H1 (cell line): ENCODE measurements around the gene MARS1. TPM values are rescaled to one million over a fixed set of nuclear protein-coding genes. Genes with fewer than 3 reads are reported as not detected.

ENCODE experiments used
- CTCF ChIA-PET: fragments of 300-600 bp; sonication (Branson Sonifier 250); formaldehyde crosslinking; loops from one replicate; lab custom pipeline; 2021; ENCODE audit not compliant: partially characterized antibody; lab: Charles Lee
- POLR2A ChIA-PET: fragments of 300-600 bp; sonication (Branson Sonifier 250); formaldehyde crosslinking; loops from one replicate; lab custom pipeline; 2021; ENCODE audit warnings: inconsistent platforms; ENCODE audit not compliant: partially characterized antibody; lab: Charles Lee
- DNase-seq, 2 experiments: peaks; one replicate each; pipeline versions ENCODE4 v3.0.0 to v3.0.0-alpha.2; 2010 to 2022; ENCODE audit warnings: low spot score in 2 of 2, low read depth in 1 of 2, mixed read lengths in 1 of 2
- FAIRE-seq: peaks from 2 replicates; lab custom pipeline; 2011; peaks lifted over from hg19 to GRCh38; lab: Jason Lieb, UNC
- H2AFZ ChIP-seq: 2 replicates; pipeline ENCODE4 v1.8.1; 2012; ENCODE audit warnings: low read length, inconsistent platforms
- H2AK5ac ChIP-seq: 2 replicates; pipeline ENCODE4 v1.6.1; 2013; ENCODE audit warnings: low read depth, low read length
- H2BK120ac ChIP-seq: replicated peaks from 2 replicates; pipeline ENCODE3; 2013; ENCODE audit warnings: low read depth, low read length, inconsistent platforms
- H2BK12ac ChIP-seq: 2 replicates; pipeline ENCODE4 v1.6.1; 2013; ENCODE audit warnings: low read depth, low read length
- H2BK15ac ChIP-seq: 2 replicates; pipeline ENCODE4 v1.6.1; 2013; ENCODE audit warnings: low read length
- H2BK20ac ChIP-seq: 2 replicates; pipeline ENCODE4 v1.6.1; 2013; ENCODE audit warnings: low read length
- H2BK5ac ChIP-seq: 2 replicates; pipeline ENCODE4 v1.6.1; 2013; ENCODE audit warnings: low read depth, low read length
- H3K14ac ChIP-seq: 2 replicates; pipeline ENCODE4 v1.6.1; 2013; ENCODE audit warnings: inconsistent platforms; ENCODE audit not compliant: insufficient read length
- H3K18ac ChIP-seq: 2 replicates; pipeline ENCODE4 v1.6.1; 2013; ENCODE audit warnings: low read length; ENCODE audit errors: extremely low read depth
- H3K23ac ChIP-seq: 2 replicates; pipeline ENCODE4 v1.6.1; 2013; ENCODE audit warnings: inconsistent platforms; ENCODE audit not compliant: insufficient read length
- H3K23me2 ChIP-seq: 2 replicates; pipeline ENCODE4 v1.6.1; 2013; ENCODE audit warnings: low read depth, low read length
- H3K27ac ChIP-seq: 2 replicates; pipeline ENCODE4 v1.6.1; 2011; ENCODE audit warnings: low read depth, low read length, inconsistent platforms
- H3K27me3 ChIP-seq, 4 experiments: replicated peaks in 1 of 4; 1 replicate in 1 of 4; 2 replicates in 3 of 4; pipeline versions ENCODE4 v1.6.1 to v1.8.1; 2011 to 2013; ENCODE audit warnings: low read length in 3 of 4, mild to moderate bottlenecking in 3 of 4, inconsistent platforms in 2 of 4, mixed read lengths in 2 of 4, moderate library complexity in 1 of 4; ENCODE audit not compliant: control insufficient read depth in 3 of 4, insufficient read depth in 3 of 4; ENCODE audit errors: extremely low read depth in 1 of 4
- H3K36me3 ChIP-seq, 4 experiments: 2 replicates each; pipeline versions ENCODE4 v1.6.1 to v1.8.1; 2011 to 2013; ENCODE audit warnings: mild to moderate bottlenecking in 4 of 4, low read length in 3 of 4, moderate library complexity in 2 of 4, control low read depth in 1 of 4, inconsistent platforms in 1 of 4; ENCODE audit not compliant: insufficient read depth in 4 of 4, control insufficient read depth in 2 of 4
- H3K4ac ChIP-seq: replicated peaks from 2 replicates; pipeline ENCODE3; 2013; ENCODE audit warnings: low read length, low read depth, mixed read lengths, inconsistent platforms; ENCODE audit not compliant: insufficient read length
- H3K4me1 ChIP-seq, 4 experiments: replicated peaks in 1 of 4; 1 replicate in 1 of 4; 2 replicates in 3 of 4; pipeline versions ENCODE4 v1.6.1 to v1.8.1; 2011 to 2013; ENCODE audit warnings: low read length in 3 of 4, inconsistent platforms in 2 of 4, mixed read lengths in 1 of 4; ENCODE audit not compliant: insufficient read depth in 4 of 4, control insufficient read depth in 3 of 4
- H3K4me2 ChIP-seq, 2 experiments: 2 replicates each; pipeline versions ENCODE4 v1.6.1 to v1.8.1; 2011 to 2013; ENCODE audit warnings: low read depth in 2 of 2, low read length in 2 of 2, control low read depth in 1 of 2, inconsistent platforms in 1 of 2, mild to moderate bottlenecking in 1 of 2; ENCODE audit not compliant: insufficient read depth in 1 of 2
- H3K4me3 ChIP-seq, 4 experiments: fragments of 200-600, 300-600 bp in 1 of 4; sonication (generic), shearing (Covaris generic), sonication (Bioruptor Twin) in 1 of 4; 2 replicates each; pipeline versions ENCODE4 v1.5.1 to v1.8.1; 2011 to 2016; ENCODE audit warnings: low read length in 4 of 4, low read depth in 3 of 4, control low read depth in 2 of 4, inconsistent platforms in 2 of 4, mild to moderate bottlenecking in 2 of 4, mixed read lengths in 1 of 4, moderate library complexity in 1 of 4; ENCODE audit not compliant: insufficient read depth in 2 of 4; ENCODE audit errors: extremely low read depth in 1 of 4
- H3K56ac ChIP-seq: replicated peaks from 2 replicates; pipeline ENCODE3; 2013; ENCODE audit warnings: low read depth, mild to moderate bottlenecking, mixed read lengths, low read length, inconsistent platforms; ENCODE audit not compliant: insufficient read length
- H3K79me1 ChIP-seq: 2 replicates; pipeline ENCODE4 v1.6.1; 2013; ENCODE audit warnings: low read depth, low read length, control low read depth
- H3K79me2 ChIP-seq, 2 experiments: 2 replicates each; pipeline versions ENCODE4 v1.6.1 to v1.8.1; 2012 to 2013; ENCODE audit warnings: low read length in 2 of 2, mild to moderate bottlenecking in 2 of 2, inconsistent platforms in 1 of 2; ENCODE audit not compliant: insufficient read depth in 2 of 2, control insufficient read depth in 1 of 2
- H3K9ac ChIP-seq, 4 experiments: replicated peaks in 1 of 4; 1 replicate in 1 of 4; 2 replicates in 3 of 4; pipeline versions ENCODE4 v1.6.1 to v1.8.1; 2011 to 2013; ENCODE audit warnings: low read depth in 3 of 4, low read length in 3 of 4, control low read depth in 2 of 4, mild to moderate bottlenecking in 2 of 4, moderate library complexity in 2 of 4, inconsistent platforms in 1 of 4; ENCODE audit errors: extremely low read depth in 1 of 4
- H3K9me3 ChIP-seq, 2 experiments: 2 replicates each; pipeline versions ENCODE4 v1.6.1 to v1.8.1; 2012 to 2013; ENCODE audit warnings: mild to moderate bottlenecking in 2 of 2, moderate library complexity in 2 of 2, control low read depth in 1 of 2, inconsistent platforms in 1 of 2, low read depth in 1 of 2, low read length in 1 of 2, mixed read lengths in 1 of 2; ENCODE audit not compliant: insufficient read depth in 2 of 2
- H4K20me1 ChIP-seq, 2 experiments: replicated peaks in 1 of 2; 2 replicates each; pipeline versions ENCODE3 to v1.8.1; 2011 to 2013; ENCODE audit warnings: inconsistent platforms in 2 of 2, low read length in 2 of 2, mild to moderate bottlenecking in 1 of 2; ENCODE audit not compliant: insufficient read depth in 2 of 2, control insufficient read depth in 1 of 2
- H4K5ac ChIP-seq: 2 replicates; pipeline ENCODE4 v1.6.1; 2013; ENCODE audit warnings: low read length, low read depth, mixed read lengths, inconsistent platforms; ENCODE audit not compliant: insufficient read length
- H4K8ac ChIP-seq: 2 replicates; pipeline ENCODE4 v1.8.0; 2013; ENCODE audit warnings: mild to moderate bottlenecking, moderate library complexity, low read length, inconsistent platforms; ENCODE audit not compliant: insufficient read depth; ENCODE audit errors: extremely low read depth
- H4K91ac ChIP-seq: replicated peaks from 2 replicates; pipeline ENCODE3; 2013; ENCODE audit warnings: low read length, mixed read lengths, inconsistent platforms; ENCODE audit not compliant: insufficient read length
- CHD2 ChIP-seq: IDR thresholded peaks from 2 replicates; pipeline ENCODE4 v1.6.1; 2012; ENCODE audit warnings: low read length, improper control_type of control experiment
- GABPA ChIP-seq: IDR thresholded peaks from 2 replicates; pipeline ENCODE4 v1.6.1; 2011; ENCODE audit warnings: mild to moderate bottlenecking, low read length, moderate library complexity, borderline replicate concordance; ENCODE audit not compliant: insufficient read depth
- SP4 ChIP-seq: IDR thresholded peaks from 2 replicates; pipeline ENCODE4 v1.6.1; 2012; ENCODE audit warnings: low read length, inconsistent platforms
- WGBS, 2 experiments: shearing (Covaris generic) in 1 of 2; methylation state at CpG; one replicate each; pipeline versions ENCODE4 v1.1.6 to v1.1.7; 2013 to 2015; ENCODE audit warnings: low lambda C conversion rate in 2 of 2, mixed read lengths in 2 of 2, inconsistent platforms in 1 of 2, low coverage in 1 of 2, missing lambda C conversion rate in 1 of 2; ENCODE audit not compliant: insufficient replicate concordance in 2 of 2, insufficient coverage in 1 of 2, insufficient read length in 1 of 2; ENCODE audit errors: extremely low coverage in 1 of 2, missing lambda C conversion rate in 1 of 2; 5-methylcytosine and 5-hydroxymethylcytosine counted together
- polyA plus RNA-seq, 7 experiments: library from polyadenylated mRNA; depleted of rRNA in 3 of 7; stranded (reverse) in 5 of 7; unstranded in 2 of 7; fragments of >200 nt in 5 of 7; fragments of 200-250 nt in 2 of 7; gene quantifications; 1 replicate in 5 of 7; 2 replicates in 1 of 7; 4 replicates in 1 of 7; pipeline versions ENCODE4 v1.2.1 to v1.2.3, GENCODE V29; 2011 to 2013; ENCODE audit warnings: missing spikeins in 2 of 7, mixed read lengths in 2 of 7
- total RNA-seq: library from RNA; stranded (reverse); fragmentation: NEBNext Ultra II Directional; extraction: Animal tissue kit (Norgen Biotek cat#: 25700); gene quantifications from 2 replicates; pipeline ENCODE4 v1.2.1, GENCODE V29; 2021

The MARS1 gene
- total and polyA plus RNA-seq, 2 of the 8 experiments (the other 6 are each of a cell fraction or from before 2014, with no cell fraction given) = 194 to 407 TPM

DNA sequence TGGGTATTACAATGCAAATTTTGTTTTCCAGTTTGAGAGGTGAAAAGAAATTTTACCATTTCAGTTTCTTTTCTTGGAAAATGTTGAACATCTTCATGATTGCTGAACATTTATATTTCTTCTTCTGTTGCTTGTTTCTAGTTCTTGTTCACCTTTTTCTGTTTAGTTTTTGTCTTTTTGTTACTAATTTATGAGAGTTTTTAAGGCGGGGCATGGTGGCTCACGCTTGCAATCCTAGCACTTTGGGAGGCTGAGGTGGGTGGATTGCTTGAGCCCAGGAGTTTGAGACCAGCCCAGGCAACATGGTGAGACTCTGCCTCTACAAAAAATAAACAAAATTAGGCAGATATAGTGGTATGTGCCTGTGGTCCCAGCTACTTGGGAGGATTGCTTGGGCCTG is 72.6 kb downstream of the MARS1 start:
- CTCF ChIA-PET = interaction anchor here (1.0 to 1.6 kb wide), 3 partner anchors 14 to 56 kb away, joined by 3 to 4 read pairs (median 4); no protein-coding TSS in a partner anchor
- FAIRE-seq (no peak), DNase-seq (no peak)

More for the DNA sequence above, 72.6 kb downstream of the MARS1 start:
- peaks cover 0 to 4% of the 10 kb centered on the region in 2 experiments; a peak in 1 of 4 replicates for H3K79me2 ChIP-seq
- no peak overlapping the region for H4K8ac ChIP-seq
- no peaks in the 10 kb centered on the region for H3K27me3 ChIP-seq
- H3K23me2 ChIP-seq = no peaks in the 10 kb centered on the region; the same call in 1 of the 2 replicates
- H3K56ac ChIP-seq = no peak overlapping the region
- H3K14ac ChIP-seq = no peak overlapping the region
- POLR2A ChIA-PET = interaction anchor here (0.6 kb wide), 1 partner anchor 23 kb away, joined by 3 read pairs; no protein-coding TSS in a partner anchor
- peaks cover 2 to 18% (median 13%) of the 10 kb centered on the region in 4 experiments; a peak in 5 of 8 replicates for H3K36me3 ChIP-seq
- TF ChIP-seq GABPA (no peak), SP4 (no peak), CHD2 (no peak)
- H2AK5ac ChIP-seq = no peak overlapping the region
- no peak overlapping the region for H3K23ac ChIP-seq
- no peak overlapping the region for H2AFZ ChIP-seq
- no peaks in the 10 kb centered on the region for H3K4me1 ChIP-seq
- no peak overlapping the region for H2BK15ac ChIP-seq
- no peak overlapping the region for H2BK12ac ChIP-seq
- H3K9ac ChIP-seq = no peak overlapping the region
- no peak overlapping the region for H2BK5ac ChIP-seq
- 92% methylated on average over 2 of the region's 2 CpGs; no CpG with 5 or more reads in 1 of the 2 experiments for WGBS, 2 experiments
- no peak overlapping the region for H3K4ac ChIP-seq
- no peak overlapping the region for H3K4me2 ChIP-seq
- no peak overlapping the region for H2BK20ac ChIP-seq
- H3K79me1 ChIP-seq = peaks cover 3% of the 10 kb centered on the region; the same call in 1 of the 2 replicates
- no peak overlapping the region for H3K27ac ChIP-seq
- H4K20me1 ChIP-seq = peaks cover 0 to 2% of the 10 kb centered on the region in 2 experiments
- H3K18ac ChIP-seq = no peak overlapping the region
- no peak overlapping the region for H3K4me3 ChIP-seq
- no peak overlapping the region for H4K5ac ChIP-seq
- H4K91ac ChIP-seq = no peak overlapping the region
- H3K9me3 ChIP-seq = no peaks in the 10 kb centered on the region
- H2BK120ac ChIP-seq = no peak overlapping the region
